ENCODE data around the gene SORCS2.

GRCh38 chr4:7717946-7718490 is 525.7 kb downstream of the SORCS2 start:
- no peak for TF ChIP-seq CTCF (IDR thresholded peaks at IDR 0.05)
- TF ChIP-seq POLR2A (IDR thresholded peaks at IDR 0.05): no peak

Measured in uterus (tissue), 2 donors.